Keratinocyte (primary cell): ENCODE data around the gene SMNDC1. TPM values are rescaled to one million over a fixed set of nuclear protein-coding genes. Genes with fewer than 3 reads are reported as not detected.

Experiments
- DNase-seq: peaks from one replicate; pipeline ENCODE4 v3.0.0-alpha.2; 2011; ENCODE audit warnings: low read depth, missing footprints, low spot score
- FAIRE-seq: peaks from 2 replicates; lab custom pipeline; 2011; peaks lifted over from hg19 to GRCh38; lab: Jason Lieb, UNC
- H2AFZ ChIP-seq: 2 replicates; pipeline ENCODE4 v1.6.0; 2012; ENCODE audit warnings: low read length, control low read depth, inconsistent platforms; ENCODE audit not compliant: control insufficient read depth
- H3K27ac ChIP-seq: 2 replicates; pipeline ENCODE4 v1.5.1; 2011; ENCODE audit warnings: low read length; ENCODE audit not compliant: control insufficient read depth, insufficient read depth
- H3K27me3 ChIP-seq: 3 replicates; pipeline ENCODE4 v1.6.0; 2011; ENCODE audit warnings: low read length; ENCODE audit not compliant: control insufficient read depth, insufficient read depth; ENCODE audit errors: extremely low read depth
- H3K36me3 ChIP-seq, 2 experiments: 2 replicates in 1 of 2; 3 replicates in 1 of 2; pipeline ENCODE4 v1.5.1; 2011; ENCODE audit warnings: low read length in 2 of 2, mild to moderate bottlenecking in 1 of 2; ENCODE audit not compliant: control insufficient read depth in 2 of 2, insufficient read depth in 2 of 2; ENCODE audit errors: extremely low read depth in 1 of 2
- H3K4me1 ChIP-seq: 3 replicates; pipeline ENCODE4 v1.5.1; 2011; ENCODE audit warnings: low read length; ENCODE audit not compliant: control insufficient read depth, insufficient read depth; ENCODE audit errors: extremely low read depth
- H3K4me2 ChIP-seq: 3 replicates; pipeline ENCODE4 v1.6.0; 2011; ENCODE audit warnings: low read depth, low read length; ENCODE audit not compliant: control insufficient read depth, insufficient read depth; ENCODE audit errors: extremely low read depth
- H3K4me3 ChIP-seq, 3 experiments: fragments of 200-600 bp in 1 of 3; sonication (generic) in 1 of 3; 2 replicates in 2 of 3; 3 replicates in 1 of 3; pipeline ENCODE4 v1.5.1; 2011 to 2016; ENCODE audit warnings: low read length in 3 of 3, mild to moderate bottlenecking in 3 of 3, control low read depth in 2 of 3, inconsistent platforms in 1 of 3, low read depth in 1 of 3, mixed read lengths in 1 of 3, mixed run types in 1 of 3, moderate library complexity in 1 of 3; ENCODE audit not compliant: control insufficient read depth in 2 of 3, insufficient read depth in 2 of 3; ENCODE audit errors: extremely low read depth in 1 of 3
- H3K79me2 ChIP-seq: 2 replicates; pipeline ENCODE4 v1.6.0; 2012; ENCODE audit warnings: low read length; ENCODE audit not compliant: control insufficient read depth, insufficient read depth
- H3K9ac ChIP-seq: 3 replicates; pipeline ENCODE4 v1.6.0; 2011; ENCODE audit warnings: low read length; ENCODE audit not compliant: control insufficient read depth, insufficient read depth; ENCODE audit errors: extremely low read depth
- H3K9me1 ChIP-seq: 3 replicates; pipeline ENCODE4 v1.6.0; 2011; ENCODE audit warnings: low read length; ENCODE audit not compliant: control insufficient read depth, insufficient read depth; ENCODE audit errors: extremely low read depth
- H3K9me3 ChIP-seq: 2 replicates; pipeline ENCODE4 v1.5.1; 2012; ENCODE audit warnings: low read depth, low read length; ENCODE audit not compliant: control insufficient read depth
- H4K20me1 ChIP-seq: 3 replicates; pipeline ENCODE4 v1.6.0; 2011; ENCODE audit warnings: low read length; ENCODE audit not compliant: control insufficient read depth, insufficient read depth; ENCODE audit errors: extremely low read depth
- EZH2 ChIP-seq: IDR thresholded peaks from one replicate; pipeline ENCODE4 v1.6.1; 2012; ENCODE audit warnings: inconsistent platforms, mild to moderate bottlenecking, low read length, moderate library complexity
- dilution Hi-C: fragments of 300-500 bp; cut with MboI; formaldehyde crosslinking; loops from one replicate; pipeline ENCODE4 v1.7.0; 2020; ENCODE audit warnings: low sequenced_read_pairs; ENCODE audit not compliant: extremely low pct_ligation_motif_present
- polyA plus RNA-seq, 5 experiments: library from polyadenylated mRNA; depleted of rRNA in 3 of 5; stranded (reverse) in 3 of 5; stranded (forward) in 1 of 5; unstranded in 1 of 5; fragments of >200 nt; gene quantifications; 1 replicate in 1 of 5; 2 replicates in 3 of 5; 3 replicates in 1 of 5; pipeline versions ENCODE4 v1.2.1 to v1.2.3, GENCODE V29; 2011 to 2012; ENCODE audit warnings: missing spikeins in 2 of 5, low read depth in 1 of 5, low replicate concordance in 1 of 5
- TF ChIP-seq, protein P1 (sequence below), 3 experiments: IDR thresholded peaks in 1 of 3; conservative IDR thresholded peaks in 1 of 3; optimal IDR thresholded peaks in 1 of 3; 2 replicates in 2 of 3; 3 replicates in 1 of 3; pipeline versions ENCODE3 to v1.5.1; 2011; ENCODE audit warnings: low read length in 3 of 3, mild to moderate bottlenecking in 3 of 3, moderate library complexity in 2 of 3, control low read depth in 1 of 3, inconsistent platforms in 1 of 3; ENCODE audit not compliant: insufficient read depth in 2 of 3; ENCODE audit errors: extremely low read depth in 1 of 3

The SMNDC1 gene
- polyA plus RNA-seq, 1 donor (not counting 4 experiments of a cell fraction or from before 2014, with no cell fraction given): 19.8 TPM

GRCh38 chr10:110275128-110275729 is 29.5 kb downstream of the SMNDC1 start:
- Histone ChIP-seq H3K4me2 (no peak overlapping the region), H3K4me1 (no peaks in the 10 kb centered on the region), H3K9me3 (no peaks in the 10 kb centered on the region), H2AFZ (no peak overlapping the region), H3K27me3 (no peaks in the 10 kb centered on the region), H3K79me2 (no peaks in the 10 kb centered on the region), H3K4me3 (no peak overlapping the region), H3K9me1 (no peaks in the 10 kb centered on the region), H3K27ac (no peak overlapping the region), H3K36me3 (no peaks in the 10 kb centered on the region), H4K20me1 (no peaks in the 10 kb centered on the region), H3K9ac (no peak overlapping the region)
- DNase-seq (no peak), FAIRE-seq (no peak)
- dilution Hi-C loops: loop anchor here (25.0 kb wide), 1 partner anchor 138 kb away; no protein-coding TSS in a partner anchor
- TF ChIP-seq EZH2: no peak
- TF ChIP-seq, protein P1, sequence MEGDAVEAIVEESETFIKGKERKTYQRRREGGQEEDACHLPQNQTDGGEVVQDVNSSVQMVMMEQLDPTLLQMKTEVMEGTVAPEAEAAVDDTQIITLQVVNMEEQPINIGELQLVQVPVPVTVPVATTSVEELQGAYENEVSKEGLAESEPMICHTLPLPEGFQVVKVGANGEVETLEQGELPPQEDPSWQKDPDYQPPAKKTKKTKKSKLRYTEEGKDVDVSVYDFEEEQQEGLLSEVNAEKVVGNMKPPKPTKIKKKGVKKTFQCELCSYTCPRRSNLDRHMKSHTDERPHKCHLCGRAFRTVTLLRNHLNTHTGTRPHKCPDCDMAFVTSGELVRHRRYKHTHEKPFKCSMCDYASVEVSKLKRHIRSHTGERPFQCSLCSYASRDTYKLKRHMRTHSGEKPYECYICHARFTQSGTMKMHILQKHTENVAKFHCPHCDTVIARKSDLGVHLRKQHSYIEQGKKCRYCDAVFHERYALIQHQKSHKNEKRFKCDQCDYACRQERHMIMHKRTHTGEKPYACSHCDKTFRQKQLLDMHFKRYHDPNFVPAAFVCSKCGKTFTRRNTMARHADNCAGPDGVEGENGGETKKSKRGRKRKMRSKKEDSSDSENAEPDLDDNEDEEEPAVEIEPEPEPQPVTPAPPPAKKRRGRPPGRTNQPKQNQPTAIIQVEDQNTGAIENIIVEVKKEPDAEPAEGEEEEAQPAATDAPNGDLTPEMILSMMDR (optimal IDR thresholded peaks at IDR 0.05 in 1 of 3, IDR thresholded peaks at IDR 0.05 in 1 of 3, conservative IDR thresholded peaks at IDR 0.05 in 1 of 3; ENCODE audit: extremely low read depth in 1 of 3, insufficient read depth in 2 of 3, low read length in 3 of 3): no peak

DNA sequence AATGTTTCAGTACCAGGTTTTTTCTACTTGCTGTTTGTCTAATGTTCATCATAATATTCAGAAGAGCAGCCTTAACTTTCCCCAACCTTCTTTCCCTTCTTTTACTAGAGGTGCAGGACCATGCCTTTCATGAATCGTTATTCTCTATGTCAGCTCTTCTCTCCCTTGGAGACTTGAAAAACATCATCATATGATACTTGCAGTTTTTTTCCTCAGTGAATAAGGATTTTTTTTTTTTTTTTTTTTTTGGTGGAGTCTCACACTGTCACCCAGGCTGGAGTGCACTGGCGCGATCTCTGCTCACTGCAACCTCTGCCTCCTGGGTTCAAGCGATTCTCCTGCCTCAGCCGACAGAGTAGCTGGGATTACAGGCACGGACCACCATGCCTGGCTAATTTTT is 30.1 kb downstream of the SMNDC1 start:
- no peaks in the 10 kb centered on the region for H4K20me1 ChIP-seq
- H3K9me1 ChIP-seq: no peaks in the 10 kb centered on the region
- H3K9ac ChIP-seq: no peak overlapping the region
- H3K4me3 ChIP-seq: no peak overlapping the region
- no peaks in the 10 kb centered on the region for H3K27me3 ChIP-seq
- DNase-seq: no peak
- no peak overlapping the region for H3K27ac ChIP-seq
- H3K4me2 ChIP-seq: no peak overlapping the region
- no peak for FAIRE-seq
- TF ChIP-seq, protein P1 (optimal IDR thresholded peaks at IDR 0.05 in 1 of 3, IDR thresholded peaks at IDR 0.05 in 1 of 3, conservative IDR thresholded peaks at IDR 0.05 in 1 of 3; ENCODE audit: extremely low read depth in 1 of 3, insufficient read depth in 2 of 3, low read length in 3 of 3): no peak
- TF ChIP-seq EZH2: no peak
- dilution Hi-C loops: loop anchor here (25.0 kb wide), 1 partner anchor 137 kb away; no protein-coding TSS in a partner anchor
- H2AFZ ChIP-seq: no peak overlapping the region
- H3K79me2 ChIP-seq: no peaks in the 10 kb centered on the region
- no peaks in the 10 kb centered on the region for H3K36me3 ChIP-seq
- no peaks in the 10 kb centered on the region for H3K9me3 ChIP-seq
- no peaks in the 10 kb centered on the region for H3K4me1 ChIP-seq
